Spinal cord (tissue), 10 donors: ENCODE data around the gene GMDS. TPM values are rescaled to one million over a fixed set of nuclear protein-coding genes. Genes with fewer than 3 reads are reported as not detected.

Experiments
- DNase-seq, 6 donors: peaks; one replicate each; pipeline versions ENCODE4 v3.0.0 to v3.0.0-alpha.2; 2013 to 2015; ENCODE audit warnings: low spot score in 6 of 6, low read depth in 4 of 6
- H3K27ac ChIP-seq: one replicate; pipeline ENCODE4 v1.5.1; 2013; ENCODE audit warnings: low read depth, low read length, control low read depth
- H3K27me3 ChIP-seq: one replicate; pipeline ENCODE4 v1.6.1; 2013; ENCODE audit warnings: low read length; ENCODE audit not compliant: control insufficient read depth, insufficient read depth
- H3K36me3 ChIP-seq: one replicate; pipeline ENCODE4 v1.6.1; 2013; ENCODE audit warnings: low read length; ENCODE audit not compliant: control insufficient read depth, insufficient read depth
- H3K4me1 ChIP-seq: one replicate; pipeline ENCODE4 v1.6.1; 2013; ENCODE audit warnings: low read length; ENCODE audit not compliant: control insufficient read depth, insufficient read depth
- H3K4me3 ChIP-seq: one replicate; pipeline ENCODE4 v1.5.1; 2013; ENCODE audit warnings: low read depth, low read length, control low read depth
- H3K9me3 ChIP-seq: one replicate; pipeline ENCODE4 v1.6.1; 2013; ENCODE audit warnings: low read length; ENCODE audit not compliant: control insufficient read depth, insufficient read depth
- WGBS: methylation state at CpG from one replicate; pipeline ENCODE4 v1.1.5; 2013; ENCODE audit warnings: missing lambda C conversion rate; ENCODE audit not compliant: insufficient coverage; 5-methylcytosine and 5-hydroxymethylcytosine counted together
- polyA plus RNA-seq, 2 donors: library from polyadenylated mRNA; unstranded; fragments of 120-200 nt; gene quantifications; one replicate each; pipeline ENCODE4 v1.2.1, GENCODE V29; 2013; ENCODE audit not compliant: insufficient read length in 2 of 2
- total RNA-seq, 2 donors: library from RNA; depleted of rRNA in 1 of 2; stranded (reverse); fragments of 120-200 nt in 1 of 2; fragments of >200 nt in 1 of 2; gene quantifications; one replicate each; pipeline versions ENCODE4 v1.2.3 to v1.2.4, GENCODE V29; 2013 to 2014
- donor health status: healthy.

GMDS gene
- total and polyA plus RNA-seq, 4 donors: 35.3 to 87.4 (median 49.6) TPM

GRCh38 chr6:2264932-2265331, 19.5 kb upstream of the GMDS start:
- Histone ChIP-seq H3K4me1 (no peaks in the 10 kb centered on the region), H3K4me3 (no peak overlapping the region), H3K27me3 (no peaks in the 10 kb centered on the region), H3K27ac (no peak overlapping the region), H3K36me3 (peaks cover 3% of the 10 kb centered on the region), H3K9me3 (peaks cover 3% of the 10 kb centered on the region)
- WGBS: 80% methylated on average over 1 of the region's 2 CpGs
- DNase-seq: no peak

DNA sequence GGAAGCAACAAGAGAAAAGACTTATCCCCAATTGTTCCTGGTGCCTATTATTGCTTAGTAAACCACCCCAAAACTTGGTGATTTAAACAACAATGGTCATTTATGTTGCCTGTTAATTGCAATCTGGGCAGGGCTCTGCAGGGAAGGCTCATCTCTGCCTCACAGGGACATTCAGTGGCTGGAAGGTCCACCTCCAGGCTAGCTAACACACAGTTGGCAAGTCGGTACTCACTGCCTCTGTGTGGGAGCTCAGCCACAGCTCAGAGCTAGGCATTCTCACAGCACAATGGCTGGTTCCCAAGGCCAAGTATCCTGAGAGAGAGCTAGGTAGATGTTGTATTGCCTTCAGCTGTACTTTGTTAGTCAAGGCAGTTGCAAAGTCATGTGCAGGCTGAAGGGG, 18.5 kb upstream of the GMDS start:
- no peak for DNase-seq
- H3K36me3 ChIP-seq: no peaks in the 10 kb centered on the region
- H3K27me3 ChIP-seq: no peaks in the 10 kb centered on the region
- H3K4me1 ChIP-seq: no peaks in the 10 kb centered on the region
- peaks cover 3% of the 10 kb centered on the region for H3K9me3 ChIP-seq
- no peak overlapping the region for H3K27ac ChIP-seq
- 100% methylated on average over 1 of the region's 1 CpG for WGBS
- no peak overlapping the region for H3K4me3 ChIP-seq

GRCh38 chr6:2259574-2259973, 14.2 kb upstream of the GMDS start:
- H3K27me3 ChIP-seq: no peaks in the 10 kb centered on the region
- H3K4me1 ChIP-seq: no peaks in the 10 kb centered on the region
- no peak overlapping the region for H3K4me3 ChIP-seq
- H3K27ac ChIP-seq: no peak overlapping the region
- WGBS: no CpG with 5 or more reads among the region's 5 CpGs
- H3K9me3 ChIP-seq: peaks cover 3% of the 10 kb centered on the region
- no peaks in the 10 kb centered on the region for H3K36me3 ChIP-seq
- DNase-seq: no peak

DNA sequence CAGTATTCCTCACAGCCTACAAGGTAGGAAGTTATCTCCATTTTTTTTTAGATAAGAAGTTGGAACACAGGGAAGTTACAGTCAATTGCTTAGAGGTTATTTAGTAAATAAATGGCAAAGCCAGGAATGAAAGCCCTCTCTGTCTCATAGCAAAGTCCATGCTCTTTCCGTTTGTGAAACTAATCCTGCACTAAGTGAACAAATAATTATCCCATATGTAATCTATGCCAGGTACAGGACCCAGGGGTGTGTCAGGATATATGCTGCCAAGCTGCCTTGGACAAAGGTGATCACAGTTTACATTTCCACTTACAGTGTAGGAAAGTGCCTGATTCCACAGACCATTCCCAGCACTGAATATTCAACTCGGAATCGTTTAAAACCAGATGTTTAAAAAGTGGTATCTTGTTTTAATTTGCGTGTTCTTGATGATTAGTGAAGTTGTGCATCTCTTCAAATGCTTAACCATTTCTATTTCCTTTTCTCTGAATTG, 13.6 kb upstream of the GMDS start:
- WGBS: no CpG with 5 or more reads among the region's 4 CpGs
- no peak for DNase-seq
- Histone ChIP-seq H3K4me3 (no peak overlapping the region), H3K4me1 (no peaks in the 10 kb centered on the region), H3K27me3 (no peaks in the 10 kb centered on the region), H3K9me3 (peaks cover 3% of the 10 kb centered on the region), H3K36me3 (no peaks in the 10 kb centered on the region), H3K27ac (no peak overlapping the region)

DNA sequence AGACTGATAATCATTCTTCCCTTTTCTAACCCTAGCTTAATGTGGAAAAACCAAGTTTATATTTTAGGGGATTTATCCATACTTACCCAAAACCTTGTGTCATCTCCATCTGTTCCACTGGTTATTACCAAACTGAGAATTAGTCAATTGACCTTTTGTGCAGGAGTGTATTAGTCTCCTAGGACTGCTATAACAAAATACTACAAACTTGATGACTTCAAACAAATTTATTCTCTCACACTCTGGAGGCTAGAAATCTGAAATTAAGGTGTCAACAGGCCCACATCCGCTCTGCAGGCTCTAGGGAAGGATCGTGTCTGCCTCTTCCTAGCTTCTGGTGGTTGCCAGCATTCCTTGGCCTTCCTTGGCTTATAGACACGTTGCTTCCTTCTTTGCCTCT, 12.7 kb upstream of the GMDS start:
- H3K4me3 ChIP-seq: no peak overlapping the region
- no peak for DNase-seq
- H3K4me1 ChIP-seq: no peaks in the 10 kb centered on the region
- no peaks in the 10 kb centered on the region for H3K36me3 ChIP-seq
- H3K9me3 ChIP-seq: no peaks in the 10 kb centered on the region
- WGBS: 100% methylated on average over 3 of the region's 3 CpGs
- H3K27ac ChIP-seq: no peak overlapping the region
- no peaks in the 10 kb centered on the region for H3K27me3 ChIP-seq

DNA sequence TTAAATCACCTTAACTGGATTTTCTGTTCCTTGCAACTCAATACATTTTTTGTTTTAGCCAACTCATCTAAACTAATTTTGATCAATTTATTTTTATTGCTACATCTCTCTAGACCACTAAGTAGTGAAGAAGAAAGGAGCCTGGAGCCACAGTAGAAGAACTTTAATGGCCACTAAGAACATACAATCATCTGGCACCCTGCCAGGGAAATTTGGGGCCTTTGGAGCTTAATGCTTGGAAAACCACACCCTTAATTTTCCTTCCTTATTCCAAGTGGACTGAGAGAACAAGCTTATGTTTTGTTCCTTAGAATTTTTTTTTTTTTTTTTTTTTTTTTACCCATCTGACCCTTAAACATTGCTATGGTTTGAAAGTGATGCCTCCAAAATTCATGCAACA, 12.0 kb upstream of the GMDS start:
- H3K9me3 ChIP-seq: no peaks in the 10 kb centered on the region
- DNase-seq: no peak
- H3K27ac ChIP-seq: no peak overlapping the region
- H3K4me1 ChIP-seq: no peaks in the 10 kb centered on the region
- no peaks in the 10 kb centered on the region for H3K36me3 ChIP-seq
- H3K4me3 ChIP-seq: no peak overlapping the region
- no peaks in the 10 kb centered on the region for H3K27me3 ChIP-seq

GRCh38 chr6:2254747-2255146, 9.3 kb upstream of the GMDS start:
- no peaks in the 10 kb centered on the region for H3K36me3 ChIP-seq
- WGBS: 81% methylated on average over 2 of the region's 3 CpGs

DNA sequence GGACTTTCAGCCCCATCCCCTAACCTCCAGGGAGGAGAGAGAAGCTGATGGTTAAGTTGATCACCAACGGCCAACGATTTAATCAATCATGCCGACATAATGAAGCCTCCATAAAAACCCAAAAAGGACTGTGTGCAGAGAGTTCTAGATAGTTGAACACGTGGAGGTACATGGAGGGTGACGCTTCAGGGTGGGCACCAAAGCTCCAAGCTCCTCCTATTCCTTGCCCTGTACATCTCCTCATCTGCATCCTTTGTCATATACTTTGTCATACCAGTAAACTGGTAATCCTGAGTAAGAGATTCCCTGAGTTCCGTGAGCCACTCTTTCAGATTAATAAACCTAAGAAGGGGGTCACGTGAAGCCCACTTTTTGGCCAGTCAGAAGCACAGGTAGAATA, 3.7 kb upstream of the GMDS start:
- H3K27ac ChIP-seq: no peak overlapping the region
- WGBS: 97% methylated on average over 3 of the region's 7 CpGs
- no peaks in the 10 kb centered on the region for H3K9me3 ChIP-seq
- H3K4me1 ChIP-seq: peaks cover 16% of the 10 kb centered on the region
- H3K36me3 ChIP-seq: no peaks in the 10 kb centered on the region
- H3K4me3 ChIP-seq: no peak overlapping the region
- H3K27me3 ChIP-seq: no peaks in the 10 kb centered on the region
- DNase-seq: no peak

More at GRCh38 chr6:2254747-2255146, 9.3 kb upstream of the GMDS start:
- H3K4me3 ChIP-seq: no peak overlapping the region
- H3K4me1 ChIP-seq: no peaks in the 10 kb centered on the region
- no peak overlapping the region for H3K27ac ChIP-seq
- no peaks in the 10 kb centered on the region for H3K9me3 ChIP-seq
- H3K27me3 ChIP-seq: no peaks in the 10 kb centered on the region
- no peak for DNase-seq

DNA sequence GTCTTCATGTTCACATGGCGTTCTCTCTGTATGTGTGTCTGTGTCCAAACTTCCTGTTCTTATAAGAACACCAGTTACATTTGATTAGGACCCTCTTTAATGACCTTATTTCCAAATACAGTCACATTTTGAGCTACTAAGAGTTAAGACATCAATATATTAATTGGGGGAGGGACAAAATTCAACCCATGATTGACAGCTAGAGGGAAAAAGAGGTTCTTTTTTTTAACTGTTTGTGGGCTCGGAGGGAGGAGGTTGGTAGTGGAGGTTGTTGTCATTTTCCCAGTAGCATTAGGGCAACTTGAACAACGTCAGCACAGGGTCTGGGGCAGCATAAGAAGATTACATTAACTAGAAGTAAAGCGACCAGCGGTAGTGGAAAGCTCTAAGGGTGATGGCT, 2.3 kb upstream of the GMDS start:
- no peak overlapping the region for H3K4me3 ChIP-seq
- H3K36me3 ChIP-seq: no peaks in the 10 kb centered on the region
- H3K9me3 ChIP-seq: no peaks in the 10 kb centered on the region
- H3K27me3 ChIP-seq: no peaks in the 10 kb centered on the region
- peaks cover 16% of the 10 kb centered on the region for H3K4me1 ChIP-seq
- WGBS: 80% methylated on average over 2 of the region's 5 CpGs
- H3K27ac ChIP-seq: no peak overlapping the region
- no peak for DNase-seq

GRCh38 chr6:2245877-2246863, 765 bp upstream of the GMDS start:
- Histone ChIP-seq H3K36me3 (no peaks in the 10 kb centered on the region), H3K4me3 (peak overlapping the region; percentile 83), H3K27me3 (no peaks in the 10 kb centered on the region), H3K27ac (peak overlapping the region; percentile 81), H3K4me1 (peaks cover 16% of the 10 kb centered on the region), H3K9me3 (no peaks in the 10 kb centered on the region)
- WGBS: 2% methylated on average over 24 of the region's 31 CpGs
- peak in 4 of 6 donors; percentile 7 to 55 (median 37) for DNase-seq
